Kidney glomerular epithelial cell (primary cell): ENCODE results near the gene HOXC5.

ENCODE experiments used
- DNase-seq: peaks from one replicate; lab custom pipeline; 2025; lab: John Stamatoyannopoulos, UW

The HOXC5 gene

GRCh38 chr12:54032627-54033100 lies at the start of gene HOXC5:
Gene HOXC5 (plus strand): TSS chr12:54033050. CDS start chr12:54033123, 73 bp downstream.
- DNase-seq: peak; percentile 76

GRCh38 chr12:53983568-53983949 lies 49.3 kb upstream of the HOXC5 start:
- no peak for DNase-seq

GRCh38 chr12:53983950-53984572 lies 48.8 kb upstream of the HOXC5 start:
- DNase-seq: peak; percentile 52

- peak; percentile 91 for DNase-seq
These were observed 47.8 kb upstream of the HOXC5 start, which contains the start of gene HOXC10 for GRCh38 chr12:53984901-53985691. Gene HOXC10 (plus strand): TSS chr12:53985146. CDS start chr12:53985260, 114 bp downstream.

- DNase-seq: no peak
These were observed 47.2 kb upstream of the HOXC5 start for GRCh38 chr12:53985692-53985993.

GRCh38 chr12:53985994-53986685 lies 46.7 kb upstream of the HOXC5 start:
- DNase-seq: no peak

GRCh38 chr12:53986686-53987483 lies 46.0 kb upstream of the HOXC5 start:
- no peak for DNase-seq

- no peak for DNase-seq
These were observed 45.0 kb upstream of the HOXC5 start for GRCh38 chr12:53987787-53988230.

GRCh38 chr12:53988541-53989226 lies 44.2 kb upstream of the HOXC5 start:
- DNase-seq: no peak

GRCh38 chr12:53989227-53990113 lies 43.4 kb upstream of the HOXC5 start:
- DNase-seq: peak; percentile 41

GRCh38 chr12:53990311-53991076 lies 42.4 kb upstream of the HOXC5 start:
- peak; percentile 53 for DNase-seq

GRCh38 chr12:53991077-53991460 lies 41.8 kb upstream of the HOXC5 start:
- DNase-seq: no peak

GRCh38 chr12:53992377-53992889 lies 40.4 kb upstream of the HOXC5 start:
- DNase-seq: no peak

GRCh38 chr12:53993162-53994008 lies 39.5 kb upstream of the HOXC5 start:
- DNase-seq: no peak

GRCh38 chr12:53994009-53994263 lies 38.9 kb upstream of the HOXC5 start:
- DNase-seq: no peak

GRCh38 chr12:53994264-53995001 lies 38.4 kb upstream of the HOXC5 start:
- DNase-seq: peak; percentile 44

- no peak for DNase-seq
These were observed 37.9 kb upstream of the HOXC5 start for GRCh38 chr12:53995002-53995377.
